HFFc6 (cell line): ENCODE data around the gene ADA. TPM values are rescaled to one million over a fixed set of nuclear protein-coding genes. Genes with fewer than 3 reads are reported as not detected.

Source experiments
- DNase-seq: peaks from one replicate; pipeline ENCODE4 v3.0.0-alpha.2; 2018
- H3K27ac Mint-ChIP-seq: 2 replicates; pipeline ENCODE4 v1.8.0; 2020; ENCODE audit warnings: mild to moderate bottlenecking, mixed read lengths
- H3K27me3 Mint-ChIP-seq: 2 replicates; pipeline ENCODE4 v1.8.0; 2021; ENCODE audit warnings: mild to moderate bottlenecking, moderate library complexity, mixed read lengths; ENCODE audit not compliant: insufficient read depth
- H3K36me3 Mint-ChIP-seq: 2 replicates; pipeline ENCODE4 v1.8.0; 2021; ENCODE audit warnings: low read depth, mixed read lengths
- H3K4me1 Mint-ChIP-seq: 2 replicates; pipeline ENCODE4 v1.8.0; 2020; ENCODE audit warnings: low read depth, mixed read lengths
- H3K4me3 Mint-ChIP-seq: 2 replicates; pipeline ENCODE4 v1.8.0; 2020; ENCODE audit warnings: mild to moderate bottlenecking, moderate library complexity, mixed read lengths
- H3K9me3 Mint-ChIP-seq: 2 replicates; pipeline ENCODE4 v1.8.0; 2020; ENCODE audit warnings: mild to moderate bottlenecking, mixed read lengths
- total RNA-seq, 6 experiments: library from RNA; stranded (reverse); fragmentation: NEBNext Ultra II Directional; extraction: Animal tissue kit (Norgen Biotek cat#: 25700); gene quantifications; 2 replicates in 1 of 6; 3 replicates in 5 of 6; pipeline ENCODE4 v1.2.3, GENCODE V29; 2021
- TF ChIP-seq, protein P1 (sequence below): fragments of 200-600 bp; sonication (generic); IDR thresholded peaks from 2 replicates; pipeline ENCODE4 v1.5.0; 2021; ENCODE audit warnings: antibody characterized with exemption, mild to moderate bottlenecking

ADA gene
- total RNA-seq, 6 experiments from 2014 or later, result 11.0 to 15.9 (median 12.7) TPM

DNA sequence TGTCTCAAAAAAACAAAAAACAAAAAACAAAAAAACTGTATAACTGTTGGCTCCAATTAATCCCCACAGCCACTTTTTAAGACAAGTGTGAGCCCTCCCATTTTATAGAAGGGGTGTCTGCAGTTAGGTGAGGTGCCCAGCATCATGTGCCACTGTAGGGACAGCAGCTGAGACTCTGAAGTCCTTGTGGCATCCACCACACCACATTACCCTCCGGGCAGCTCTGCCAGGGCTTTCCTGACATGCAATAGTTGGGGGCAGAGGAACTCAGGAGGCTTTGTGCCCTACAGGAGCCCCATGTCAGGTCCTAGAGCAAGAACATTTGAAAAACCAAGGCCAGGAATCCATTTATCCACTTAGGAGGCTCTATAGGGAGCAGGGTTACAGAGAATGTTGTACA is 51.8 kb downstream of the ADA start:
- Mint-ChIP-seq H3K4me3 (no peak overlapping the region), H3K27me3 (no peaks in the 10 kb centered on the region; the same call in 1 of the 2 replicates), H3K27ac (no peak overlapping the region), H3K9me3 (no peaks in the 10 kb centered on the region), H3K36me3 (no peaks in the 10 kb centered on the region), H3K4me1 (peaks cover 54% of the 10 kb centered on the region)
- TF ChIP-seq, protein P1, sequence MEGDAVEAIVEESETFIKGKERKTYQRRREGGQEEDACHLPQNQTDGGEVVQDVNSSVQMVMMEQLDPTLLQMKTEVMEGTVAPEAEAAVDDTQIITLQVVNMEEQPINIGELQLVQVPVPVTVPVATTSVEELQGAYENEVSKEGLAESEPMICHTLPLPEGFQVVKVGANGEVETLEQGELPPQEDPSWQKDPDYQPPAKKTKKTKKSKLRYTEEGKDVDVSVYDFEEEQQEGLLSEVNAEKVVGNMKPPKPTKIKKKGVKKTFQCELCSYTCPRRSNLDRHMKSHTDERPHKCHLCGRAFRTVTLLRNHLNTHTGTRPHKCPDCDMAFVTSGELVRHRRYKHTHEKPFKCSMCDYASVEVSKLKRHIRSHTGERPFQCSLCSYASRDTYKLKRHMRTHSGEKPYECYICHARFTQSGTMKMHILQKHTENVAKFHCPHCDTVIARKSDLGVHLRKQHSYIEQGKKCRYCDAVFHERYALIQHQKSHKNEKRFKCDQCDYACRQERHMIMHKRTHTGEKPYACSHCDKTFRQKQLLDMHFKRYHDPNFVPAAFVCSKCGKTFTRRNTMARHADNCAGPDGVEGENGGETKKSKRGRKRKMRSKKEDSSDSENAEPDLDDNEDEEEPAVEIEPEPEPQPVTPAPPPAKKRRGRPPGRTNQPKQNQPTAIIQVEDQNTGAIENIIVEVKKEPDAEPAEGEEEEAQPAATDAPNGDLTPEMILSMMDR, result no peak
- no peak for DNase-seq

GRCh38 chr20:44598423-44599305 is 52.8 kb downstream of the ADA start:
- Mint-ChIP-seq H3K9me3 (no peaks in the 10 kb centered on the region), H3K4me1 (peaks cover 64% of the 10 kb centered on the region), H3K27me3 (no peaks in the 10 kb centered on the region; the same call in 1 of the 2 replicates), H3K4me3 (no peak overlapping the region), H3K36me3 (no peaks in the 10 kb centered on the region), H3K27ac (no peak overlapping the region)
- DNase-seq, result no peak
- TF ChIP-seq, protein P1, result peak; percentile 56; the same call in 1 of the 2 replicates

GRCh38 chr20:44597930-44598329 is 53.6 kb downstream of the ADA start:
- no peak for DNase-seq
- no peaks in the 10 kb centered on the region; the same call in 1 of the 2 replicates for H3K27me3 Mint-ChIP-seq

DNA sequence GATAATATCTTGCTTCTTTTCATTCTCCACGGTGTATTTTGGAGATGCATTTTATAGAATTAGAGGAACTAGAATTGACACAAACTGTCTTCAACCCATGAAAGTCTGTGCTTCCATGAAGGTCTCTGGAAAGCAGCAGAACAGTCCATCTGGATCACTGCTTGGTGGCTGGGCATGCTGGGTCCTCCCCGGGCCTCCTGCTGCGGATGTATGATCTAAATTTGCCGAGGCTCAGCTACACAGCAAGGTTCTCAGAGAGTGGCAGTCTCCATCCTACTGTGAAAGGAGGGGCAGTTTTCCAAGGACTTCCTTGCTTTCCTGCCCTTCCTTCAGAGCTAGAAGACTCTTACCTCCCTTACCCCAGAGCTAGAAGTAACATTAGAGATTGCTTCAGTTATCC is 54.0 kb downstream of the ADA start:
- 0 out of 2 replicates have a peak, but pooled peaks cover 4% of the 10 kb centered on the region for H3K36me3 Mint-ChIP-seq
- TF ChIP-seq, protein P1, result no peak
- no peaks in the 10 kb centered on the region for H3K9me3 Mint-ChIP-seq
- H3K4me3 Mint-ChIP-seq, result no peak overlapping the region
- no peaks in the 10 kb centered on the region; the same call in 1 of the 2 replicates for H3K27me3 Mint-ChIP-seq
- H3K4me1 Mint-ChIP-seq, result peaks cover 70% of the 10 kb centered on the region
- DNase-seq, result no peak
- H3K27ac Mint-ChIP-seq, result no peak overlapping the region

More at GRCh38 chr20:44597930-44598329, 53.6 kb downstream of the ADA start:
- Mint-ChIP-seq H3K4me1 (peaks cover 70% of the 10 kb centered on the region), H3K4me3 (no peak overlapping the region), H3K27ac (no peak overlapping the region), H3K9me3 (no peaks in the 10 kb centered on the region), H3K36me3 (no peaks in the 10 kb centered on the region)
- TF ChIP-seq, protein P1, result no peak

DNA sequence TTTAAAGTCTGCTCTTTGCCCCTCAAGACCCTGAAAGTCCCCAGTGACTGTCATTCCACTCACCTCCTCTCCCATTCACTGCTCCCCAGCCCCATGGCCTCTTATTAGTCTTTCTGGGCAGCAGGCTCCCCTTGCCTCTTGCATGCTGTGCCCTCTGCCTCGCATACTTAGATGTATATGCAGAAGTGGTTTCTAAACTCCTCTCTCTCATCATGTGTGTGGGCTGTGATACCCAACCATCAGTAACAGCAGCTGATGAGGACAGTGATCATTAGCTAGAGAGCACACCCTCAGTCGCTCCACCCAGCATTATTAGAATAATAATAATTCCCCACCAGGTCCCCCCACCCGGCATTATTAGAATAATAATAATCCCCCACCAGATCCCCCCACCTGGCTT is 54.6 kb downstream of the ADA start:
- Mint-ChIP-seq H3K27ac (no peak overlapping the region), H3K4me1 (peaks cover 64% of the 10 kb centered on the region), H3K4me3 (no peak overlapping the region), H3K27me3 (no peaks in the 10 kb centered on the region; the same call in 1 of the 2 replicates), H3K9me3 (no peaks in the 10 kb centered on the region), H3K36me3 (0 out of 2 replicates have a peak, but pooled peaks cover 4% of the 10 kb centered on the region)
- DNase-seq, result no peak
- TF ChIP-seq, protein P1, result no peak
